Fibroblast of mammary gland (primary cell): ENCODE results near the gene ELOF1.

Experiments used
- DNase-seq: peaks from one replicate; pipeline ENCODE4 v3.0.0-alpha.2; 2010; ENCODE audit warnings: low read depth
- H3K4me3 ChIP-seq: 2 replicates; pipeline ENCODE4 v1.5.1; 2011; ENCODE audit warnings: low read depth, mild to moderate bottlenecking, low read length, moderate library complexity; ENCODE audit not compliant: control insufficient read depth
- TF ChIP-seq, protein P1 (sequence below): conservative IDR thresholded peaks from 2 replicates; pipeline ENCODE4 v1.5.1; 2011; ENCODE audit warnings: low read depth, low read length, inconsistent platforms; ENCODE audit not compliant: control insufficient read depth, insufficient read depth

ELOF1 gene

GRCh38 chr19:11535792-11536595 is 23.0 kb downstream of the ELOF1 start:
- peak; percentile 81 for DNase-seq
- H3K4me3 ChIP-seq = peak overlapping the region; percentile 33
- TF ChIP-seq, protein P1, sequence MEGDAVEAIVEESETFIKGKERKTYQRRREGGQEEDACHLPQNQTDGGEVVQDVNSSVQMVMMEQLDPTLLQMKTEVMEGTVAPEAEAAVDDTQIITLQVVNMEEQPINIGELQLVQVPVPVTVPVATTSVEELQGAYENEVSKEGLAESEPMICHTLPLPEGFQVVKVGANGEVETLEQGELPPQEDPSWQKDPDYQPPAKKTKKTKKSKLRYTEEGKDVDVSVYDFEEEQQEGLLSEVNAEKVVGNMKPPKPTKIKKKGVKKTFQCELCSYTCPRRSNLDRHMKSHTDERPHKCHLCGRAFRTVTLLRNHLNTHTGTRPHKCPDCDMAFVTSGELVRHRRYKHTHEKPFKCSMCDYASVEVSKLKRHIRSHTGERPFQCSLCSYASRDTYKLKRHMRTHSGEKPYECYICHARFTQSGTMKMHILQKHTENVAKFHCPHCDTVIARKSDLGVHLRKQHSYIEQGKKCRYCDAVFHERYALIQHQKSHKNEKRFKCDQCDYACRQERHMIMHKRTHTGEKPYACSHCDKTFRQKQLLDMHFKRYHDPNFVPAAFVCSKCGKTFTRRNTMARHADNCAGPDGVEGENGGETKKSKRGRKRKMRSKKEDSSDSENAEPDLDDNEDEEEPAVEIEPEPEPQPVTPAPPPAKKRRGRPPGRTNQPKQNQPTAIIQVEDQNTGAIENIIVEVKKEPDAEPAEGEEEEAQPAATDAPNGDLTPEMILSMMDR = peak; percentile 55

GRCh38 chr19:11534948-11535347 is 24.1 kb downstream of the ELOF1 start:
- H3K4me3 ChIP-seq = no peak overlapping the region
- TF ChIP-seq, protein P1 = no peak
- DNase-seq = no peak

DNA sequence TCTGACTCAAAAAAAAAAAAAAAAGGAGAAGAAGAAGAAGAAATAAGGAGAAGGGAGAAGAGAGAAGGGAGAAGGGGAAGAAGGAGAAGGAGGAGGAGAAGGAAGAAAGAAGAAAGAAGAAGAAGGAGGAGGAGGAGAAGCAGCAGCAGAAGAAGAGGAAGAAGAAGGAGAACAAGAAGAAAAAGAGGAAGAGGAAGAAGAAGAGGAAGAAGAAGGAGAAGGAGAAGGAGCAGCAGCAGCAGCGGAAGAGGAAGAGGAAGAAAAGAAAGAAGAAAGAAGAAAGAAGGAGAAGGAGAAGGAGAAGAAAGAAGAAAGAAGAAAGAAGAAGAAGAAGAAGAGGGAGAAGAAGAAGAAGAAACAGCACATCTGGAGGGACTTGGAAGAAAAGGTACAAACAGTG is 24.5 kb downstream of the ELOF1 start:
- H3K4me3 ChIP-seq = no peak overlapping the region
- no peak for DNase-seq
- TF ChIP-seq, protein P1 = no peak

GRCh38 chr19:11530432-11530831 is 28.6 kb downstream of the ELOF1 start:
- DNase-seq = peak; percentile 90
- TF ChIP-seq, protein P1 = peak; percentile 31
- no peak overlapping the region for H3K4me3 ChIP-seq

GRCh38 chr19:11528551-11529341 is 30.3 kb downstream of the ELOF1 start, which contains the start of gene ECSIT:
Gene ECSIT, minus strand, starts transcription at chr19:11529134. Its CDS starts 9,964 bp downstream, at chr19:11519170.
- DNase-seq = peak; percentile 99
- H3K4me3 ChIP-seq = peak within 1 kb of the TSS; percentile 93
- TF ChIP-seq, protein P1 = no peak

- no peak overlapping the region for H3K4me3 ChIP-seq
- no peak for DNase-seq
- TF ChIP-seq, protein P1 = no peak
Observed at GRCh38 chr19:11519138-11519537, 39.9 kb downstream of the ELOF1 start.
